Gastrocnemius medialis (tissue), 4 donors: ENCODE measurements around the gene SPAG8. TPM values are rescaled to one million over a fixed set of nuclear protein-coding genes. Genes with fewer than 3 reads are reported as not detected.
A peak's percentile ranks its signal among the peaks of the same experiment; 100 is the strongest.

Experiments
- ATAC-seq, 2 donors: fragments of 150-250 bp; one replicate each; pipeline ENCODE4 v1.9.1; 2016
- DNase-seq, 2 donors: peaks; one replicate each; pipeline ENCODE4 v3.0.0-alpha.2; 2019
- H3K27ac ChIP-seq, 4 donors: fragments of 200-600 bp; sonication (generic); 1 replicate in 1 of 4; 2 replicates in 3 of 4; pipeline ENCODE4 v1.5.1; 2016 to 2018; ENCODE audit warnings: mild to moderate bottlenecking in 2 of 4, moderate library complexity in 1 of 4
- H3K27me3 ChIP-seq, 3 donors: fragments of 200-600 bp; sonication (generic) in 2 of 3; 1 replicate in 1 of 3; 2 replicates in 2 of 3; pipeline versions ENCODE4 v1.5.1 to v1.6.0; 2016 to 2019; ENCODE audit warnings: mild to moderate bottlenecking in 1 of 3, moderate library complexity in 1 of 3
- H3K36me3 ChIP-seq, 2 donors: fragments of 200-600 bp; sonication (generic) in 1 of 2; one replicate each; pipeline ENCODE4 v1.5.1; 2017 to 2018
- H3K4me1 ChIP-seq, 2 donors: fragments of 200-600 bp; sonication (generic) in 1 of 2; one replicate each; pipeline ENCODE4 v1.5.1; 2016 to 2017; ENCODE audit warnings: mild to moderate bottlenecking in 2 of 2
- H3K4me3 ChIP-seq, 4 donors: fragments of 200-600 bp; sonication (generic) in 3 of 4; 1 replicate in 1 of 4; 2 replicates in 3 of 4; pipeline ENCODE4 v1.5.1; 2016 to 2019; ENCODE audit warnings: mild to moderate bottlenecking in 2 of 4
- H3K9me3 ChIP-seq, 3 donors: fragments of 200-600 bp; sonication (generic) in 2 of 3; 1 replicate in 1 of 3; 2 replicates in 2 of 3; pipeline ENCODE4 v1.5.1; 2016 to 2019
- POLR2A ChIP-seq, 2 donors: fragments of 450-650 bp; IDR thresholded peaks; one replicate each; pipeline ENCODE4 v1.6.1; 2017; ENCODE audit warnings: antibody characterized with exemption in 2 of 2, mild to moderate bottlenecking in 2 of 2, moderate library complexity in 2 of 2
- in situ Hi-C, 4 donors: fragments of 200-750 bp; cut with MboI; loops; one replicate each; pipeline versions ENCODE4 v1.15.0 to v1.8.0; 2017; ENCODE audit warnings: low sequenced_read_pairs in 4 of 4
- intact Hi-C: fragments of 100-400 bp; cut with DNase I; formaldehyde crosslinking; loops from one replicate; pipeline ENCODE4 v1.15.1; 2023; ENCODE audit warnings: low total_unique reads
- total RNA-seq, 4 donors: library from RNA; depleted of rRNA; stranded (reverse); fragments of >200 nt; gene quantifications; one replicate each; pipeline versions ENCODE4 v1.1.0 to v1.2.3, GENCODE V29; 2016
- TF ChIP-seq, protein P1 (sequence below), 5 experiments: fragments of 450-650 bp in 3 of 5; fragments of 200-600 bp in 2 of 5; sonication (generic) in 2 of 5; IDR thresholded peaks in 4 of 5; conservative IDR thresholded peaks in 1 of 5; 1 replicate in 4 of 5; 2 replicates in 1 of 5; pipeline ENCODE4 v1.5.1; 2016 to 2019; ENCODE audit warnings: antibody characterized with exemption in 5 of 5, mild to moderate bottlenecking in 3 of 5, moderate library complexity in 3 of 5

SPAG8 gene
- total RNA-seq, 4 donors from 2014 or later, result 0.53 to 0.61 TPM; not detected in 2

DNA sequence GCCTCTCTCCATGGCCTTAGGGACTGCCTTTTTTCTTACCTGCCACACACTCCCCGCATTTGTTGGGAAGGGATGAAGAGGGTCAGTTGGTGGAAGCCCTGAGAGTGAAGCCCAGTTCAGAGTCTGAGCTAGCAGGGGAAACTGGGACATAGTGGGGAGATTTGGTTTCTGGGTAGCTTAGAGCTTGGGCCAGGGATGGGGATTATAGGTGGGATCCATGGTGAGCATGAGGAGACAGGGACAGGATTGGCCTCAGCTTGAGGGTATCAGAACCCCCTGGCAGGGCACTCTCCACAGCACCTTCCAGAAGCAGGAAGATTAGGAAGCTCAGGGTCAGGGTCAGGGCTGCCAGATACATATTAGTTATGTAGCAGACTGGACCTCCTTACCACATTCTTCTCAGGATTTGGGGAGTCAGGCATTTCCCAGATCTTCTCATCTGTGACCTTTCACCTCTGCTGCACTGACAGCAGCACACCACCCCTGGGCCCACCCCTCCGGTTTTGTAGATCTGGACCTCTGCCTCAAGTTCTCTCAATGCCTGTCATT, 40.3 kb upstream of the SPAG8 start:
- H3K27me3 ChIP-seq, result no peaks in the 10 kb centered on the region
- no peaks in the 10 kb centered on the region for H3K9me3 ChIP-seq
- H3K27ac ChIP-seq, result no peak overlapping the region
- TF ChIP-seq POLR2A (IDR thresholded peaks at IDR 0.05), result no peak
- TF ChIP-seq, protein P1, sequence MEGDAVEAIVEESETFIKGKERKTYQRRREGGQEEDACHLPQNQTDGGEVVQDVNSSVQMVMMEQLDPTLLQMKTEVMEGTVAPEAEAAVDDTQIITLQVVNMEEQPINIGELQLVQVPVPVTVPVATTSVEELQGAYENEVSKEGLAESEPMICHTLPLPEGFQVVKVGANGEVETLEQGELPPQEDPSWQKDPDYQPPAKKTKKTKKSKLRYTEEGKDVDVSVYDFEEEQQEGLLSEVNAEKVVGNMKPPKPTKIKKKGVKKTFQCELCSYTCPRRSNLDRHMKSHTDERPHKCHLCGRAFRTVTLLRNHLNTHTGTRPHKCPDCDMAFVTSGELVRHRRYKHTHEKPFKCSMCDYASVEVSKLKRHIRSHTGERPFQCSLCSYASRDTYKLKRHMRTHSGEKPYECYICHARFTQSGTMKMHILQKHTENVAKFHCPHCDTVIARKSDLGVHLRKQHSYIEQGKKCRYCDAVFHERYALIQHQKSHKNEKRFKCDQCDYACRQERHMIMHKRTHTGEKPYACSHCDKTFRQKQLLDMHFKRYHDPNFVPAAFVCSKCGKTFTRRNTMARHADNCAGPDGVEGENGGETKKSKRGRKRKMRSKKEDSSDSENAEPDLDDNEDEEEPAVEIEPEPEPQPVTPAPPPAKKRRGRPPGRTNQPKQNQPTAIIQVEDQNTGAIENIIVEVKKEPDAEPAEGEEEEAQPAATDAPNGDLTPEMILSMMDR (IDR thresholded peaks at IDR 0.05 in 4 of 5, conservative IDR thresholded peaks at IDR 0.05 in 1 of 5), result no peak
- no peak for DNase-seq
- intact Hi-C loops (no loop called here), in situ Hi-C loops (no loop called here)
- H3K36me3 ChIP-seq, result peaks cover 0 to 7% of the 10 kb centered on the region in 2 donors
- no peak overlapping the region for H3K4me3 ChIP-seq
- peaks cover 12 to 13% of the 10 kb centered on the region in 2 donors for H3K4me1 ChIP-seq
- ATAC-seq, result no peak

DNA sequence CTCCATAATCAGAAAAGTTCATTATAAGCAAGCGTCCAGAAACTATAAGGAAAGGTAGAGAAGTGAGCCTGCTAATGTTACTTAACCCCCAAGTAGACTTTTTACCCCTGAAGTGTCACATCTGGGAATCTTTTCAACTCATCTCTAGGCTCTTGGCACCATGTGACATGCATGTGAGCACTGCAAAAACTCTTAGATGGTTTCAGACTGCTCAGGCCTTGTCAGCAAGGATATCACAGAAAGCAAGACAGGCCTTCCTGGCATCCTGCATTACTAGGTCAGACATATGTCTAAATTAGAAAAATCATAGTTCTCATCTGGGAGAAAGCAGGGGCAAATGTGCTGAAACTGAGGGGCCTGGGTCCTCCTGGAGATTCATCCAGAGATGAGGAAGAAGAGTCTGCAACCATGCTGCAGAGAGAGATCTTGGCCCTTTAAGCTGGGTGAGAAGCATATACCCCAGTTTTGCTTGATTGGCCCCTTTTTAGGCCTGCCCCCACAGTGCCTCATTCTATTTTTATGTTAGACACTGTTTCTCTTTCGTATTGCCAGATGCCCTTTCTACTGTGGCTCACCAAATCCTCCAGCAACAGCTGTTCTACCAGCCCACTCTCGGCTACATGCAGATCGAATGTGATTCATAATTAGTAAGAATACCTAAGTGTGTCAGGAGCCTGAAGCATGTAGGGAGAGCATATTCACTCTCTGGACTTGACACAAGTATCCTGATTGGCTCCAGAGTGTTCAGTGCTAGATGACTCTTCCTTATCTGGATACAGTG, 35.9 kb upstream of the SPAG8 start:
- no peak overlapping the region for H3K4me3 ChIP-seq
- ATAC-seq, result peak; percentile 76 to 97
- TF ChIP-seq, protein P1 (IDR thresholded peaks at IDR 0.05 in 4 of 5, conservative IDR thresholded peaks at IDR 0.05 in 1 of 5), result no peak
- TF ChIP-seq POLR2A (IDR thresholded peaks at IDR 0.05), result no peak
- peak in 1 of 2 donors; percentile 22 for DNase-seq
- no peaks in the 10 kb centered on the region for H3K27me3 ChIP-seq
- H3K36me3 ChIP-seq, result peaks cover 0 to 13% of the 10 kb centered on the region in 2 donors
- peaks cover 29 to 39% of the 10 kb centered on the region in 2 donors for H3K4me1 ChIP-seq
- in situ Hi-C loops (no loop called here), intact Hi-C loops (no loop called here)
- H3K27ac ChIP-seq, result peak overlapping the region; percentile 57 to 80 (median 74)
- no peaks in the 10 kb centered on the region for H3K9me3 ChIP-seq

DNA sequence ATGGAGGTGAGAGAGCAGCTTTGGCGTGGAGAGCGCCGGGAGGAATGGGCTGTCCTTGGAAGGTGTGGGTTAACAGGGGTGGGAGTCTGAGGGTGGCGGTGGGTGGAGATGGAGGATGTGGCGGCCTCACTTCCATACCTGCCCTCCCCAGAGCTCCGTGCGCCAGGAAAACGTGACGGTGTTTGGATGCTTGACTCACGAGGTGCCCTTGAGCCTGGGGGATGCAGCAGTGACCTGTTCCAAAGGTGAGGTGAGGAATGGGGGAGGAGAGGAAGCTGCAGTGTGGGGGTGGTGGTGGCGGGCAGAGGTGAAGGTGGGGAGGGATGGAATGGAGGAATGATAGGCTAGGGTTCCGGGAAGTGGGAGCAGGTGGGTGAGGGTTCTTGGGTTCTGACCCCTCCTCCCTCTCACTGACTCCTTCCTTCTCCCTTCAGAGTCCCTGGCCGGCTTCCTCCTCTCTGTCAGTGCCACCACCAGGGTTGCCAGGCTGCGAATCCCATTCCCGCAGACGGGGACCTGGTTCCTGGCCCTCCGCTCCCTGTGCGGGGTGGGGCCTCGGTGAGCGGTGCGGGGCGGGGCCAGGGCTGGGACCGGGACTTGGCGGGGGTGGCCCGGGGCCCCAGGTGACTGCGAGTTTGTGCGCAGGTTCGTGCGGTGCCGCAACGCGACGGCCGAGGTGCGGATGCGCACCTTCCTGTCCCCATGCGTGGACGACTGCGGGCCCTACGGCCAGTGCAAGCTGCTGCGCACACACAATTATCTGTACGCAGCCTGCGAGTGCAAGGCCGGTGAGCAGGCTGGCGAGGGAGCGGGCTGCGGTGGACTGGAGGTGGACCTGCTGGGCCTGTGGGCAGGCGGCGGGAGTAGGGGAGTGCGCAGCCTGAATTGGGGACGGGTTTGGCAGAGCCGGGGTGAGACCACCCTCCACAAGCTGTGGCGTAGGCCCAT, 34.0 kb upstream of the SPAG8 start:
- ATAC-seq, result no peak
- DNase-seq, result no peak
- Histone ChIP-seq H3K27ac (peak overlapping the region in 1 of 4 donors; percentile 80), H3K4me3 (no peak overlapping the region), H3K36me3 (peaks cover 0 to 11% of the 10 kb centered on the region in 2 donors), H3K27me3 (no peaks in the 10 kb centered on the region), H3K9me3 (no peaks in the 10 kb centered on the region), H3K4me1 (peaks cover 29 to 39% of the 10 kb centered on the region in 2 donors)
- TF ChIP-seq POLR2A (IDR thresholded peaks at IDR 0.05), result no peak
- TF ChIP-seq, protein P1 (IDR thresholded peaks at IDR 0.05 in 4 of 5, conservative IDR thresholded peaks at IDR 0.05 in 1 of 5), result no peak
- in situ Hi-C loops (no loop called here), intact Hi-C loops (no loop called here)

DNA sequence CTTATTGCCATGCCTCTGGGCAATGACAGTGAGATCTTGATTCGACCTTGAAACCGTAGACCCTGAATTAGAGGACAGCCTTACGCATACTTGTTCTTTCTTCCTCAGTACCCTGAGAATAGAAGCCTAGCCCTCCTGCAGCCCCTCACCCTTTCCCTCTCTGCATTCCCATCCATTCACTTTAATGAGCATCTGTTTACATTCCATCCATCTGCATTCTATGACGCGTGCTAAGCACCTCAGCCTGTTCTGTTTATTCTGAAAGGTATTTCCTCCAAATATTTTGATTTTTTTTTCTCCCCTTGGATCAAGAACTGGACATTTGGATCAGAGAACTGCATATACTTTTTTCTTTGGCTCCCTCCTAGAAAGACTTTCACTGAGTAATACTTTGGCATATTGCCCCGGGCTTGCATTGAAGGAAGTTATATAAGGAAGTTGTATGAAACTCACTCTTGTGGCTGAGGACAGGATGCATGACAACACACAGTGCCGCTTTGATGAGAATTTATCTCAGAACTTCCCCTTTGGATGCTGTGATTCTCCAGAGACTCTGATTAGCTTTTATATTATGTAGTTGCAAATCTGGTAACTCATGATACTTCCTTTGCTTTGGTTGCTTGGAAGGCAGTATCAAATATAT, 32.7 kb upstream of the SPAG8 start:
- peak overlapping the region in 1 of 4 donors; percentile 12 for H3K27ac ChIP-seq
- H3K27me3 ChIP-seq, result no peaks in the 10 kb centered on the region
- no peak for TF ChIP-seq POLR2A (IDR thresholded peaks at IDR 0.05)
- TF ChIP-seq, protein P1 (IDR thresholded peaks at IDR 0.05 in 4 of 5, conservative IDR thresholded peaks at IDR 0.05 in 1 of 5), result no peak
- intact Hi-C loops (no loop called here), in situ Hi-C loops (no loop called here)
- peak in 1 of 2 donors; percentile 31 for DNase-seq
- peak in 1 of 2 donors; percentile 48 for ATAC-seq
- H3K36me3 ChIP-seq, result peaks cover 0 to 11% of the 10 kb centered on the region in 2 donors
- peaks cover 29 to 39% of the 10 kb centered on the region in 2 donors for H3K4me1 ChIP-seq
- no peak overlapping the region for H3K4me3 ChIP-seq
- H3K9me3 ChIP-seq, result no peaks in the 10 kb centered on the region
